Measurements from ENCODE around the gene NYNRIN. TPM values are rescaled to one million over a fixed set of nuclear protein-coding genes. Genes with fewer than 3 reads are reported as not detected.
A peak's percentile ranks its signal among the peaks of the same experiment; 100 is the strongest.
"Not testable (repeated sequence)": the region's sequence is repeated elsewhere in the genome, so short reads cannot be mapped to it uniquely, and the experiment has no call there.

The NYNRIN gene
- total and polyA plus RNA-seq, 5 donors from 2014 or later: 0.02 to 0.22 TPM; not detected in 3

DNA sequence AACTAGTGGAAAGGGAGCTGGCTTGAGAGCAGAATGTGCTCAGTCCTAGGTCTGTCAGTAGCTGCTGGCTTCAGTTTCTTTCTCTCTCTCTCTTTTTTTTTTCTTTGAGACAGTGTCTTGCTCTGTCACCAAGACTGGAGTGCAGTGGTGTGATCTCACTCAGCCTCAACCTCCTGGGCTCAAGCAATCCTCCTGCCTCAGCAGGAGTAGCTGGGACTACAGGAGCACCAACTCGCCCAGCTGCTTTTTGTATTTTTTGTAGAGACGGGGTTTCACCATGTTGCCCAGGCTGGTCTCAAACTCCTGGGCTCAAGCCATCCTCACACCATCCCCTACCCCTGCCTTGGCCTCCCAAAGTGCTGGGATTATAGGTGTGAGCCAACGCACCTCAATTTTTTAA is 27.2 kb upstream of the NYNRIN start:
- not testable (repeated sequence) for H3K9me3 ChIP-seq (ENCODE audit: control insufficient read depth in 2 of 2, low read length in 2 of 2); H3K36me3 ChIP-seq (ENCODE audit: control insufficient read depth, insufficient read depth, low read length); H3K4me3 Mint-ChIP-seq; H3K27ac Mint-ChIP-seq; ATAC-seq (ENCODE audit: low read depth in 2 of 2); H3K27ac ChIP-seq (ENCODE audit: insufficient read depth, low read length, poor library complexity, severe bottlenecking); DNase-seq; H3K9me3 Mint-ChIP-seq; H3K36me3 Mint-ChIP-seq; H3K4me3 ChIP-seq (ENCODE audit: low read depth, low read length)
- Mint-ChIP-seq H3K4me1 (peaks cover 0 to 20% (median 8%) of the 10 kb centered on the region in 4 donors), H3K27me3 (peaks cover 73% of the 10 kb centered on the region)
- H3K4me1 ChIP-seq (ENCODE audit: control insufficient read depth, insufficient read depth, low read length, poor library complexity, severe bottlenecking): peaks cover 24% of the 10 kb centered on the region
- peaks cover 11% of the 10 kb centered on the region for H3K27me3 ChIP-seq (ENCODE audit: control insufficient read depth, insufficient read depth, low read length)

DNA sequence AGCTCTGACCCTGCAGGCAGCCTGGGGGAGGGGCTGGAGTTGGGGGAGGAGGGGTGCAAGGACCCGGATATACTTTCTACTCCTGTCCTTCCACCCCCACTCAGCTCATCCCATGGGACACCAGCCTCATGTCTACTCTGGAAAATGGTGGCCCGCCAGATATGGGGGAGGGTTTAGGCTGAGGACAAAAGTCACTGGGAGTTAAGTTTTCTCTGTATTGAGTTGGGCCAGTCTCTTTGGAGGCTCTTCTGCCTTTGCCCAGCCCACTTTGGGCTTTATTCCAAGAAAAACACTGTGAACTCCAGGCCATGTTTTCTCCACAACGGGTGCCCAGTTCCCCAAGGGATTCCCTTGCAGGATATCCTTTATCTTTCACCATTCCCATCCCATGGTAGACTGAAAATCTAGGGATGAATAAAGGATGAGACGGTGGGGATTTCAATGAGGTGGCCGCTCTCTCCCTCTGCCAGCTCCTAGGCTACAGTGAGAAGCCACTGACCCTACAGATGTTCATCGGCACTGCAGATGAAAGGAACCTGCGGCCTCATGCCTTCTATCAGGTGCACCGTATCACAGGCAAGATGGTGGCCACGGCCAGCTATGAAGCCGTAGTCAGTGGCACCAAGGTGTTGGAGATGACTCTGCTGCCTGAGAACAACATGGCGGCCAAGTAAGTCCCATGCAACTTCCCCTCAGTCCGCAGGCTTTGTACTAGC is 25.9 kb upstream of the NYNRIN start:
- ATAC-seq (ENCODE audit: low read depth in 2 of 2) (no peak), DNase-seq (no peak)
- H3K27me3 ChIP-seq (ENCODE audit: control insufficient read depth, insufficient read depth, low read length): peaks cover 6% of the 10 kb centered on the region
- Mint-ChIP-seq H3K36me3 (no peaks in the 10 kb centered on the region), H3K9me3 (no peaks in the 10 kb centered on the region), H3K27ac (no peak overlapping the region), H3K4me3 (no peak overlapping the region), H3K4me1 (peaks cover 0 to 8% (median 0%) of the 10 kb centered on the region in 4 donors), H3K27me3 (peaks cover 66% of the 10 kb centered on the region)
- no peak overlapping the region for H3K4me3 ChIP-seq (ENCODE audit: low read depth, low read length)
- H3K36me3 ChIP-seq (ENCODE audit: control insufficient read depth, insufficient read depth, low read length): no peaks in the 10 kb centered on the region
- H3K4me1 ChIP-seq (ENCODE audit: control insufficient read depth, insufficient read depth, low read length, poor library complexity, severe bottlenecking): peaks cover 12% of the 10 kb centered on the region
- no peaks in the 10 kb centered on the region for H3K9me3 ChIP-seq (ENCODE audit: control insufficient read depth in 2 of 2, low read length in 2 of 2)
- no peak overlapping the region for H3K27ac ChIP-seq (ENCODE audit: insufficient read depth, low read length, poor library complexity, severe bottlenecking)

GRCh38 chr14:24376448-24377070 is 22.2 kb upstream of the NYNRIN start:
- Mint-ChIP-seq H3K27ac (no peak overlapping the region), H3K36me3 (no peaks in the 10 kb centered on the region), H3K9me3 (no peaks in the 10 kb centered on the region), H3K4me3 (no peak overlapping the region), H3K4me1 (no peaks in the 10 kb centered on the region), H3K27me3 (peaks cover 46% of the 10 kb centered on the region)
- Histone ChIP-seq H3K9me3 (ENCODE audit: control insufficient read depth in 2 of 2, low read length in 2 of 2) (no peaks in the 10 kb centered on the region), H3K4me3 (ENCODE audit: low read depth, low read length) (no peak overlapping the region), H3K4me1 (ENCODE audit: control insufficient read depth, insufficient read depth, low read length, poor library complexity, severe bottlenecking) (no peaks in the 10 kb centered on the region), H3K27me3 (ENCODE audit: control insufficient read depth, insufficient read depth, low read length) (no peaks in the 10 kb centered on the region), H3K36me3 (ENCODE audit: control insufficient read depth, insufficient read depth, low read length) (no peaks in the 10 kb centered on the region), H3K27ac (ENCODE audit: insufficient read depth, low read length, poor library complexity, severe bottlenecking) (no peak overlapping the region)
- no peak for DNase-seq
- ATAC-seq (ENCODE audit: low read depth in 2 of 2): no peak

DNA sequence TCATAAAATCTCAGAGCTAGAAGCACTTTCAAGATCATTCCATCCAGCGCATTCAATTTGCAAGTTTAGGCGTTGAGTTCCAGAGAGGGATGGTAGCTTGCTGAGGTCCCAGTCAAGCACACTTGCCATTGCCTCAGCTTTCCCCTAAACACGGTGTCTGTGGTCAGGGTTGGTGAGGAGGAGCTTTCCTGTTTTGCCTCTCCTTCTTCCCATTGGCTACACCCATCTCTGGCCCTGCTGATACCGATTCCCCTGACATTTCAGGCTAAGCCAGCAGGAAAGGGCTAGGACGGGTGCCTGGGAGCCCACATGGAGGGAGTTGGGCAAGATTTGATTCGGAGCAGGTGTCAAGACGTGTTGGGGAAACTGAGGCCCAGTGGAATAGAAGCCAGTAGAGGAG is 21.7 kb upstream of the NYNRIN start:
- Mint-ChIP-seq H3K36me3 (no peaks in the 10 kb centered on the region), H3K9me3 (no peaks in the 10 kb centered on the region), H3K27me3 (peaks cover 41% of the 10 kb centered on the region), H3K4me3 (no peak overlapping the region), H3K27ac (no peak overlapping the region), H3K4me1 (no peaks in the 10 kb centered on the region)
- Histone ChIP-seq H3K4me1 (ENCODE audit: control insufficient read depth, insufficient read depth, low read length, poor library complexity, severe bottlenecking) (no peaks in the 10 kb centered on the region), H3K27me3 (ENCODE audit: control insufficient read depth, insufficient read depth, low read length) (no peaks in the 10 kb centered on the region), H3K4me3 (ENCODE audit: low read depth, low read length) (no peak overlapping the region), H3K36me3 (ENCODE audit: control insufficient read depth, insufficient read depth, low read length) (no peaks in the 10 kb centered on the region), H3K27ac (ENCODE audit: insufficient read depth, low read length, poor library complexity, severe bottlenecking) (no peak overlapping the region), H3K9me3 (ENCODE audit: control insufficient read depth in 2 of 2, low read length in 2 of 2) (no peaks in the 10 kb centered on the region)
- ATAC-seq (ENCODE audit: low read depth in 2 of 2) (no peak), DNase-seq (no peak)

DNA sequence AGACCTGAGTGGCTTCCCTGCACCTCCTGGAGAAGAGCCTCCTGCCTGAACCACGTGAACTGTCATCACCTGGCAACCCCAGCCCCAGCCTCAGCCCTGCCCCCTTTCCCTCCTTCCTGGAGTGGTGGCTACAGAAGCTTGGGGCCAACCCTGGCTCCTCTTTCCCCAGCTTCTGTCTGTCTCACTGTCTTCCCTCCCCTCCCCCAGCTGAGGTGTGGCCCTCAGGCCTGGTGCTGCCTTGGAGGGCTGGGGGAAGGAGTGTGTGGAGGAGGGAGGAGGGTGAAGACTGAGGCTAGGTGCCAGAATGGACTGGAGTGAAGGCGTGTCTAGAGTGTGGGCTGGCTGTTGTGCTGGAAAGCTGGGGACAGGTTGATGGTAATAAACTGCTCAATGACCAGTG is 21.1 kb upstream of the NYNRIN start:
- Histone ChIP-seq H3K36me3 (ENCODE audit: control insufficient read depth, insufficient read depth, low read length) (no peaks in the 10 kb centered on the region), H3K4me3 (ENCODE audit: low read depth, low read length) (no peak overlapping the region), H3K27me3 (ENCODE audit: control insufficient read depth, insufficient read depth, low read length) (no peaks in the 10 kb centered on the region), H3K27ac (ENCODE audit: insufficient read depth, low read length, poor library complexity, severe bottlenecking) (no peak overlapping the region), H3K4me1 (ENCODE audit: control insufficient read depth, insufficient read depth, low read length, poor library complexity, severe bottlenecking) (no peaks in the 10 kb centered on the region), H3K9me3 (ENCODE audit: control insufficient read depth in 2 of 2, low read length in 2 of 2) (no peaks in the 10 kb centered on the region)
- H3K4me1 Mint-ChIP-seq: no peaks in the 10 kb centered on the region
- no peaks in the 10 kb centered on the region for H3K9me3 Mint-ChIP-seq
- peaks cover 37% of the 10 kb centered on the region for H3K27me3 Mint-ChIP-seq
- no peak for ATAC-seq (ENCODE audit: low read depth in 2 of 2)
- no peak for DNase-seq
- no peak overlapping the region for H3K4me3 Mint-ChIP-seq
- H3K36me3 Mint-ChIP-seq: no peaks in the 10 kb centered on the region
- H3K27ac Mint-ChIP-seq: no peak overlapping the region

DNA sequence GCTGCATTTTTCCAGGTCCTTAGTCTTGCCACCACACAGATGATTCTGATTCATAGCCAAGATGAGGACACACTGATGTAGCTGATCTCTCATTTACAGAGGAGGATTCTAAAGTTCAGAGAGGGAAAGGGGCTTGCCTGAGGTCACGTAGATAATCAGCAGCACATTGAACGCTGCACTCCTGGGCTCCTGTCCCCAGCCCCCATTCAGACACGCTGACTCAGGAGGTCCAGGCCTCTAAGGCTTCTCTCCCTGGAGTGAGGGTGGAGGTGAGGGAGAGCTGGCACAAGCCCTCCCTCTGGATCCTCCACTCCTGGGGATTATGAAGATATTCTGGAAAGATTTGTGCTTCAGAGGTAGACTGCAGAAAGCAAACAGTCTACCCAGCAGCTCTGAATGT is 20.5 kb upstream of the NYNRIN start:
- no peak overlapping the region for H3K27ac ChIP-seq (ENCODE audit: insufficient read depth, low read length, poor library complexity, severe bottlenecking)
- ATAC-seq (ENCODE audit: low read depth in 2 of 2) (no peak), DNase-seq (no peak)
- H3K36me3 Mint-ChIP-seq: no peaks in the 10 kb centered on the region
- H3K27me3 Mint-ChIP-seq: peaks cover 33% of the 10 kb centered on the region
- H3K9me3 ChIP-seq (ENCODE audit: control insufficient read depth in 2 of 2, low read length in 2 of 2): no peaks in the 10 kb centered on the region
- no peaks in the 10 kb centered on the region for H3K4me1 Mint-ChIP-seq
- H3K9me3 Mint-ChIP-seq: no peaks in the 10 kb centered on the region
- H3K36me3 ChIP-seq (ENCODE audit: control insufficient read depth, insufficient read depth, low read length): no peaks in the 10 kb centered on the region
- peaks cover 1% of the 10 kb centered on the region for H3K27me3 ChIP-seq (ENCODE audit: control insufficient read depth, insufficient read depth, low read length)
- no peak overlapping the region for H3K4me3 Mint-ChIP-seq
- no peak overlapping the region for H3K4me3 ChIP-seq (ENCODE audit: low read depth, low read length)
- H3K27ac Mint-ChIP-seq: peak overlapping the region in 1 of 3 donors; percentile 20
- no peaks in the 10 kb centered on the region for H3K4me1 ChIP-seq (ENCODE audit: control insufficient read depth, insufficient read depth, low read length, poor library complexity, severe bottlenecking)

- ATAC-seq (ENCODE audit: low read depth in 2 of 2) (no peak), DNase-seq (no peak)
- Mint-ChIP-seq H3K27me3 (peaks cover 24% of the 10 kb centered on the region), H3K36me3 (no peaks in the 10 kb centered on the region), H3K4me3 (no peak overlapping the region), H3K9me3 (peaks cover 0 to 1% (median 0%) of the 10 kb centered on the region in 7 donors), H3K4me1 (no peaks in the 10 kb centered on the region), H3K27ac (peak overlapping the region in 1 of 3 donors; percentile 20)
- Histone ChIP-seq H3K4me3 (ENCODE audit: low read depth, low read length) (no peak overlapping the region), H3K36me3 (ENCODE audit: control insufficient read depth, insufficient read depth, low read length) (no peaks in the 10 kb centered on the region), H3K27ac (ENCODE audit: insufficient read depth, low read length, poor library complexity, severe bottlenecking) (no peak overlapping the region), H3K27me3 (ENCODE audit: control insufficient read depth, insufficient read depth, low read length) (peaks cover 6% of the 10 kb centered on the region), H3K9me3 (ENCODE audit: control insufficient read depth in 2 of 2, low read length in 2 of 2) (no peaks in the 10 kb centered on the region), H3K4me1 (ENCODE audit: control insufficient read depth, insufficient read depth, low read length, poor library complexity, severe bottlenecking) (no peaks in the 10 kb centered on the region)
These were observed 19.6 kb upstream of the NYNRIN start for GRCh38 chr14:24378981-24379906.

Data from CD4-positive, CD25-positive, alpha-beta regulatory T cell (primary cell).